SJSA1 (cell line): ENCODE data around the gene APLP2. TPM values are rescaled to one million over a fixed set of nuclear protein-coding genes. Genes with fewer than 3 reads are reported as not detected.

Source experiments
- DNase-seq, 2 experiments: peaks; one replicate each; pipeline ENCODE4 v3.0.0-alpha.2; 2015 to 2020; ENCODE audit warnings: low spot score in 2 of 2, low read depth in 1 of 2
- H3K27ac ChIP-seq: fragments of 250-450 bp; sonication (Bioruptor Pico); 2 replicates; pipeline ENCODE4 v1.5.1; 2020; ENCODE audit warnings: mild to moderate bottlenecking, moderate library complexity
- H3K27me3 ChIP-seq: fragments of 250-450 bp; sonication (Bioruptor Pico); replicated peaks from 2 replicates; pipeline ENCODE4 v1.5.1; 2020; ENCODE audit warnings: mild to moderate bottlenecking, moderate library complexity
- H3K36me3 ChIP-seq: fragments of 250-450 bp; sonication (Bioruptor Pico); 2 replicates; pipeline ENCODE4 v1.5.1; 2020; ENCODE audit warnings: mild to moderate bottlenecking
- H3K4me1 ChIP-seq: fragments of 250-450 bp; sonication (Bioruptor Pico); replicated peaks from 2 replicates; pipeline ENCODE4 v1.6.1; 2021; ENCODE audit warnings: mild to moderate bottlenecking
- H3K4me3 ChIP-seq: fragments of 250-450 bp; sonication (Bioruptor Pico); 2 replicates; pipeline ENCODE4 v1.5.1; 2020; ENCODE audit warnings: mild to moderate bottlenecking
- H3K9me3 ChIP-seq: fragments of 250-450 bp; sonication (Bioruptor Pico); replicated peaks from 2 replicates; pipeline ENCODE4 v1.5.1; 2020; ENCODE audit warnings: mild to moderate bottlenecking
- total RNA-seq: library from RNA; depleted of rRNA; stranded (reverse); fragments of >200 nt; shearing (Covaris generic); gene quantifications from 2 replicates; pipeline ENCODE4 v1.2.3, GENCODE V29; 2014

APLP2 gene
- total RNA-seq, 1 experiment from 2014 or later = 149 TPM

DNA sequence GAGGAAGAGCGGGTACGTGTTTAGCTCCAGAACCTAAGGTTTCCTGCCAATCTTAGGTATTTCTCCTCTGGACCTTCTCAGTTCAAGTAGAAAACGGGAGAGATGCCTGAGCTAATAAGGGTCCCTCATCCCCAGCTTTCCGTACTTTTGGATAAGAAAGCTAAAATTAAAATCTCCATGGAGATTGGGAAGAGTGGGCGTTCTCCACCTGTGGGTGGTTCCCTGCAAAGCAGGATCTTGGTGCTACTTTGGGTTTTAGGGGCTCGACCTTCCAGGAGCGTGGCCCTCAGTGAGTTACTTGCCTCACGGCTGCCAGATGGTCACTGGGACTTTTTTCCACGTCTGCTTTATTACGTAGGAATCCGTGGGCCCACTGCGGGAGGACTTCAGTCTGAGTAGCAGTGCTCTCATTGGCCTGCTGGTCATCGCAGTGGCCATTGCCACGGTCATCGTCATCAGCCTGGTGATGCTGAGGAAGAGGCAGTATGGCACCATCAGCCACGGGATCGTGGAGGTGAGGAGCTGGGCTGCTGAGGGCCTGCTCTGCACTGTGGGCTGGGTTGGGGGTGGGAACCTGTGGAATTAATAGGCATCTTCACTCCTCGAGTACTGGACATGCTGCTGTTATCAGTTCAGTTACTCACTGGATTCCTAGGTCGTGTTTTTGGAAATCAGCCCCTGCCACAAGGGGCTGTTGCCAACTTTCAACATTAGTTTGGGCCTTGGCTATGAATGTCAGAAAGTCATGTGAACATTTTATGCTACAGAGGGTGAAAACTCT lies 72.1 kb downstream of the APLP2 start:
- Histone ChIP-seq H3K4me3 (no peak overlapping the region), H3K36me3 (peaks cover 2% of the 10 kb centered on the region; the same call in 1 of the 2 replicates), H3K4me1 (no peaks in the 10 kb centered on the region), H3K27ac (no peak overlapping the region), H3K27me3 (no peaks in the 10 kb centered on the region), H3K9me3 (no peaks in the 10 kb centered on the region)
- no peak for DNase-seq

DNA sequence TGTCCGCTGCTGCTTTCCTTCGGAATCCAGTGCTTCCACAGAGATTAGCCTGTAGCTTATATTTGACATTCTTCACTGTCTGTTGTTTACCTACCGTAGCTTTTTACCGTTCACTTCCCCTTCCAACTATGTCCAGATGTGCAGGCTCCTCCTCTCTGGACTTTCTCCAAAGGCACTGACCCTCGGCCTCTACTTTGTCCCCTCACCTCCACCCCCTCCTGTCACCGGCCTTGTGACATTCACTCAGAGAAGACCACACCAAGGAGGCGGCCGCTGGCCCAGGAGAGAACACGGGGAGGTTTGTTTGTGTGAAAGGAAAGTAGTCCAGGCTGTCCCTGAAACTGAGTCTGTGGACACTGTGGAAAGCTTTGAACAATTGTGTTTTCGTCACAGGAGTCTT lies 74.4 kb downstream of the APLP2 start:
- no peak overlapping the region for H3K27ac ChIP-seq
- no peaks in the 10 kb centered on the region for H3K4me1 ChIP-seq
- H3K27me3 ChIP-seq = no peaks in the 10 kb centered on the region
- no peak for DNase-seq
- H3K36me3 ChIP-seq = peaks cover 2% of the 10 kb centered on the region; the same call in 1 of the 2 replicates
- H3K9me3 ChIP-seq = no peaks in the 10 kb centered on the region
- no peak overlapping the region for H3K4me3 ChIP-seq

DNA sequence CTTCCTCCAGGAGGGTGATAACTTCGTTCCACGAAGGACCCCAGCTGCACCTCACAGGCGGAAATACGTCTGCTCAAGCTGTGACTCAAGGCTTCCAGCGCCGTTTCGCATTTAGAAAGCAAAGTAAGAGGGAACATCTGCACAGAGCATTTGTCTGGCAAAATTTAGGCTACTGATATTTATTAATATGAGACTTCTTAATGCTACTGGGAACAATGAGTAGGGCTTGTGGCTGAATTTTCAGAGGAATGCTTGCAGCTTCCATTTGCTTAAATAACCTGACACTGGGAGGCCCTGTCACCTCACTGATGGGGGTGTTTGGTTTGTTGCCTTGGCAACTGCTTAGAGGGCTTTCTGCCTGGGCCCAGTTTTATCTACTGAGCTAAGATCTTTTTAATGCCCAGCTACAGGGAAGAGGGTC lies 75.2 kb downstream of the APLP2 start:
- Histone ChIP-seq H3K36me3 (peaks cover 2% of the 10 kb centered on the region; the same call in 1 of the 2 replicates), H3K4me3 (no peak overlapping the region), H3K4me1 (no peaks in the 10 kb centered on the region), H3K27ac (no peak overlapping the region), H3K9me3 (no peaks in the 10 kb centered on the region), H3K27me3 (no peaks in the 10 kb centered on the region)
- DNase-seq = no peak

DNA sequence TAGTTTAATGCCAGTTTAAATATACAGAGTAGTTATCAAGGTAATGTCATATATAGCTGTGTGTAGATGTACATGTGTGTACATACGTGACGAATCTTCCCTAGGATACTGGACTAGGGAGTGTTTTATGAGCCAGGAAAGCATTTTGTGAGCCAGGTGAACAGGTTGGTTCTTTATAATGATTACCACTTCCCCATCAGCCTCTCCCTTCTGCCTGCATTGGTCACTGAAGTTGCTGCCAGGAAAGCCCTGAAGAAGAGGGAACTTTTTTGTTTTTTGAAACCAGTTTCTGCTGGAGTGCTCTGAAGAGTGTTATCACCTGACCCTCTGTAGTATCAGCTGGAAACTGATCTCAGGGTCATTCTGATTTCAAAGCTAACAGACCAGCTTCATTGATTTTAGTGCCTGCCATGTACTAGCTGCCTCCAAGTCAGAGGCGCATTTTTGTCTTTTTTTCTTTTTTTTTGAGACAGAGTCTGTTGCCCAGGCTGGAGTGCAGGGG lies 75.7 kb downstream of the APLP2 start:
- H3K4me3 ChIP-seq = no peak overlapping the region
- H3K9me3 ChIP-seq = no peaks in the 10 kb centered on the region
- no peaks in the 10 kb centered on the region for H3K4me1 ChIP-seq
- DNase-seq = no peak
- no peak overlapping the region for H3K27ac ChIP-seq
- peaks cover 2% of the 10 kb centered on the region; the same call in 1 of the 2 replicates for H3K36me3 ChIP-seq
- H3K27me3 ChIP-seq = no peaks in the 10 kb centered on the region

DNA sequence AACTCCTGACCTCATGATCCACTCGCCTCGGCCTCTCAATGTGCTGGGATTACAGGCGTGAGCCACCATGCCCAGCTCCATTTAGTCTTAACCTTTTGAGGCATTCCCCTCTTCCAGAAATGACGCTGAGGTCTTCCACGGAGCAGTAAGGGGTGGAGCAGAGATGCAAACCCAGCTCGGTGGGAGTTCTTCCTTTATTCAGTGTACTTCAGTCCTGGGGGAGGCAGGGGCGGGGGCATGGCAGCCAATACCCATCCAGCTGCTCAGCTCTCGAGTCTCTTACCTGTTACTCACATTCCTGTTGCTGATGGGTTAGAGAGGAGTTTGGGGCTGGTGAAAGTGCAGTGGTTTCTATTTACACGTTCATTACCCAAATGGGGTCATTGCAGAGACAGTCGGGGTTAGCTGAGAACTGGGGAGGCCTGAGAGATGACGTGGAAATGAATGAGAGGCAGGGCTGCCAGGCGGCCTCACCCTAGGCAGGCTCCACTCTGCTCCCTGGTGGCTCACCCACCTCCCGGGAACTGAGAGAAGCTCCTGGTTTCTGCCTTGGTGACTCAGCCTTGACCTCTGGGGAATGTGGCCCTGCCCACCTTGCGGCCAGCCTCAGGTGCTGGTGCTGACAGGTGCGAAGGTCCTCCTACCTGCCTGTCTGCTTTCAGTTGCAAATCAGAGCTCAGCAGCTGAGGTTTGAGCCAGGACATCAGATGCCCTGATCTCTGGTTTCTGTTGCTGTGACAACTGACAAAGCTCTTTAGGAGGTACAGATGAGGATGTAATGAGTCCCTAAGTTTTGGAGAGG lies 76.5 kb downstream of the APLP2 start:
- Histone ChIP-seq H3K36me3 (peaks cover 2% of the 10 kb centered on the region; the same call in 1 of the 2 replicates), H3K27ac (no peak overlapping the region), H3K4me1 (no peaks in the 10 kb centered on the region), H3K27me3 (no peaks in the 10 kb centered on the region), H3K4me3 (no peak overlapping the region), H3K9me3 (no peaks in the 10 kb centered on the region)
- DNase-seq = no peak

DNA sequence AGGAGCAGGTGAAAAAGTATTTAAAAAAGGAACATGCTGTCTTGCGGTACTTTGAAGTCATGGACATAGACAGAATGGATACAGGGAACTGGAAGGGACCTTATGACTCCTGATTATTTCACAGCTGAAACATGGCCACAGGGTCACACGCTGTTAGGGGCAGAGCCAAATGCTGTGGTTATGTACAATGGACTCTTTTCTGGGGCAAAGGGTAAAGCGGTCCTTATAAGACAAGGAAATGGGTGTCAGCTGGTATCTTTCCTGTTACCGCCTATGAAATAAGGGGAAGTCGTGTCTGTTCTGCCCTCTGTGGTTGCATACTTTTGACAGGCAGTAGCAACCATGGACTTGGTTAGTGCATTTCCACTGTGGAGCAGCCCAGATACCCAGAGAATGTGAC lies 77.1 kb downstream of the APLP2 start:
- no peak overlapping the region for H3K27ac ChIP-seq
- H3K9me3 ChIP-seq = no peaks in the 10 kb centered on the region
- H3K4me3 ChIP-seq = no peak overlapping the region
- no peaks in the 10 kb centered on the region for H3K4me1 ChIP-seq
- no peaks in the 10 kb centered on the region for H3K27me3 ChIP-seq
- DNase-seq = no peak
- peaks cover 2% of the 10 kb centered on the region; the same call in 1 of the 2 replicates for H3K36me3 ChIP-seq

DNA sequence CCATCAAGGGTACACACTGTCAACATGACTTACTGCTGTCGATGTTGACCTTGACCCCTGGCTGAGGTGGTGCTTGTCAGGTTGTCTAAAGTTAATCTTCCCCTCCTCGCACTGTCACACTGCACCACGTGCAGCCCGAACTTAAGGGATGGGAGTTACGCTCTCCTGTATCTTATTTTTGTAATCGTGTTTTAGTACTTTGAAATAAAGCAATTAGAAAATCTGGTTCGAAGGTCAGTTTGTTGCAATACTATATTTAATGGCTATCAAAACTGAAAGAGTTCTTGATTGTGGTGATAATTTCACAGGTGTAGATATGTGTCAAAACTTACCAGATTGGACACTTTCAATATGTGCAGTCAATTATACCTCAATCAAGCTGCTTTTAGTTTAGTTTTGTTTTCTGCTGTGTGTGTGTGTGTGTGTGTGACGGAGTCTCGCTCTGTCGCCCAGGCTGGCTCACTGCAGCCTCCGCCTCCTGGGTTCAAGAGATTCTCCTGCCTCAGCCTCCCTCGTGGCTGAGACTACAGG lies 79.2 kb downstream of the APLP2 start:
- H3K4me1 ChIP-seq = no peaks in the 10 kb centered on the region
- peaks cover 2% of the 10 kb centered on the region; the same call in 1 of the 2 replicates for H3K36me3 ChIP-seq
- no peak for DNase-seq
- H3K4me3 ChIP-seq = no peak overlapping the region
- no peaks in the 10 kb centered on the region for H3K9me3 ChIP-seq
- H3K27me3 ChIP-seq = no peaks in the 10 kb centered on the region
- H3K27ac ChIP-seq = no peak overlapping the region

DNA sequence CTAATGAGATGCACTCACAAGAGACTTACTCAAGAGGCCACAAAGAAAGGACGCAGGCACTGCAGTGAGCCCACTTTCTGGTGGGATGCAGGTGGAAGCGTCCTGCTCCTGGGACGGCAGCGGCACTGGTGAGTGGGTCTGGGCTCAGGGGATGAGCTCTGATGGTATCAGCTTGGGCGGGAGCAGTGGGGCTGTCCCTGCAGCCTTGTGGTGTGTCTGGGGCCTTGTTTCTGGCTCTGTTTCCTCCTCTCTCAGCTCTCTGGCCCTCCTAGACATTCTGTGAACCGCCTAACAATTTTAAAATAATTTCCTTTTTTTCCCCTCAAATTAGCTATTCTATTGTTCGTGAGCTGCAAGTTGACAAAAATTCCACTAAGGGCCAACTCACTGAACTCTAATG lies 81.1 kb downstream of the APLP2 start:
- H3K27me3 ChIP-seq = no peaks in the 10 kb centered on the region

DNA sequence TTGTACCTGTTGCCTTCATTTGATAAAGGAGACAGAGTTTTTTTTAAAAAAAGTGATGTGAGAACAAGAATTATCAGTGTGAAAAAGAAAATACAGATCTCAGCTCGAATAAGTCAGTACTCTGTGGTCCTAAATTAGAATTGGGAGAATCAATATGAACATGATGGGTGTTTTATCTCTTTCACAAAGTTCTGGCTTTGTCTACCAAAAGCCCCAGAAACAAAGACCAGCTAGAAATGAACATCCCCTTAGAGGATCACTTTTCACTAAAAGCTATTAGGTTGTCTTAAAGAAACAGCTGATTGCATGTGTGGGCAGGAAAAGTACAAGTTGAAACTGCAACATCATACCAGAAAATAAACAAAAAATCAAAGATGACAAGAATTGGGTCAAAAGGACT lies 81.5 kb downstream of the APLP2 start:
- H3K9me3 ChIP-seq = no peaks in the 10 kb centered on the region
- H3K36me3 ChIP-seq = no peaks in the 10 kb centered on the region
- DNase-seq = no peak
- no peaks in the 10 kb centered on the region for H3K4me1 ChIP-seq
- H3K27ac ChIP-seq = no peak overlapping the region
- no peaks in the 10 kb centered on the region for H3K27me3 ChIP-seq
- no peak overlapping the region for H3K4me3 ChIP-seq

More for the DNA sequence above, 81.1 kb downstream of the APLP2 start:
- Histone ChIP-seq H3K36me3 (no peaks in the 10 kb centered on the region), H3K4me3 (no peak overlapping the region), H3K27ac (no peak overlapping the region), H3K4me1 (no peaks in the 10 kb centered on the region), H3K9me3 (no peaks in the 10 kb centered on the region)
- DNase-seq = no peak

DNA sequence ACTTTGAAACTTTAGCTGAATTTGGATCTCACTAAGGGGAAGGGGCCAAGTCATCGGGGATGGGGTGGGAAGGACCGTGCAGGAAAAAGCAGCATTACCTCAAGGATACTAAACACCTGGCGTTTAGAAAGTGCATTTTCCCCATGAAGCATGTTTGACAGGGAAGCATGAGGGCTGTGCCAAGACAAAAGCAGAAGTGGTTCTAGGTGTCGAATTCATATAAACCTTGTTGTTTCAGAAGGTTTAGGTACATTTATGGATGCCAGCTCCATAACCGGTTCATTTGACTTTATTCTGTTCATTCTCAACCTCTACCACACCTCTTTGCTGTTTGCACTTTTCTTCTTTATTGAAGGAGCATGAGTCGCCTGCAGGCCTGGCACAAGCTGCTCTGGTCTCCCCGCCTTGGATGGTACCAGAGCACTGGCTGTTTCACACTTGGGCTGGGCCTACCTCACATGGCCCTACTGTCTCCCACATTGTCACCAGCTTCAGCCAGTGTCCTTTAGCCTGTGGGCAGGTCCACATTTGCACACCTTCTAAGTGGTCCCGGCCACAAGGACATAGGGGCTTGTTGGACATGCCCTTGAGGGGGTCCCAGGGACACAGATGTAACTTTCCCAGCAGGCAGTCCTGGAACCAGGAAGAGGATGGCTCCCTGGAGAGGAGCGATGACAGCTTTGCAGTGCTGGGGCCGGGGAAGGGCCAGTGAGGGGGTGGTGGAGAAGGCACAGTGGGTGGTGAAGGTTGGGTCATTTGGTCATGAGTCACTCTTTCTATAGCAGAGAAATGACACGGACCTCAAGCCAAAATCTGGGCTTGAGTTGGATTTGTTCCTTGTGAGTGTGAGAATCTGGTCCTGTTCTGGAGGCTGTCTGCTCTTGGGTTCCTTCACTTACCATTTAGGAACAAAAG lies 86.7 kb downstream of the APLP2 start:
- Histone ChIP-seq H3K36me3 (no peaks in the 10 kb centered on the region), H3K4me3 (no peak overlapping the region), H3K27me3 (0 out of 2 replicates have a peak, but pooled peaks cover 3% of the 10 kb centered on the region), H3K27ac (no peak overlapping the region), H3K9me3 (no peaks in the 10 kb centered on the region), H3K4me1 (peaks cover 8% of the 10 kb centered on the region)
- DNase-seq = peak in 1 of 2 experiments; percentile 21

DNA sequence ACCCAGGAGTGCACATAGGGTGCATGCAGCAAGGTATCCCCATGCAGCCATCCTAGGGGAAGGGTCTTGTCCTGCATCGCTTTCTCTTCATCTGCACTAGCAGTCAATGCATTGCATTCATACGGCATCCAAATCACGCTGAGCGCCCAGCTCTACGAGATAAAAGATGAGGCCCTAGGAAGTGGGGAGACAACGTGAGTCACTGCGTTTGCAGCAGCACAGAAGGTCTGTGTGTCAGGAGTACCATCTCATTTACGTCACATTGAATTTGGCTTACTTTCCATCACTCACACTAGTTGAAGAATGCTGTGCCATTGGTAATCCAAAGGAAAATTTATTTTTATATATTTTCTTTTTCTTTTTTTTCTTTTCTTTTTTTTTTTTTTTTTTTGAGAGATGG lies 87.4 kb downstream of the APLP2 start:
- Histone ChIP-seq H3K27me3 (0 out of 2 replicates have a peak, but pooled peaks cover 3% of the 10 kb centered on the region), H3K27ac (no peak overlapping the region), H3K36me3 (no peaks in the 10 kb centered on the region), H3K9me3 (no peaks in the 10 kb centered on the region), H3K4me1 (peaks cover 8% of the 10 kb centered on the region), H3K4me3 (no peak overlapping the region)
- no peak for DNase-seq

DNA sequence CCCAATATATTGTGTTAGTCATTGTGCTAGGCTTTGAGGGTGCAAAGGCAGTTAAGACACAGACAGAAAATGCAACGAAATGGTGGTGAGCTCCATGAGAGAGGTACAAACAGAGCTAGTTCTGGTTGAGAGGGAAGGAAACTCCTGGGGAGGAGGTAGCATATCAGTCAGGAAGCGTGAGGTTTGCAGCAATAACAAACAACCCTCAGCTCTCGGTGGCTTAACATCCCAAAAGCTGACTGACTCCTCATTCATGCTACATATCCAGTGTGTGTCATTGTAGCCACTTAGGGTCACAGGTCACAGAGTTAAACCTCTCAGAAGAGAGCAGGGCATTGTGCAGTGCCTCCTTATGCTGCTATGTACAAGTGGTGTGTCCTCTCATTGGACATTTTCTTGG lies 88.1 kb downstream of the APLP2 start:
- Histone ChIP-seq H3K4me3 (no peak overlapping the region), H3K36me3 (no peaks in the 10 kb centered on the region), H3K4me1 (peaks cover 8% of the 10 kb centered on the region), H3K27ac (no peak overlapping the region), H3K27me3 (0 out of 2 replicates have a peak, but pooled peaks cover 3% of the 10 kb centered on the region), H3K9me3 (no peaks in the 10 kb centered on the region)
- no peak for DNase-seq

DNA sequence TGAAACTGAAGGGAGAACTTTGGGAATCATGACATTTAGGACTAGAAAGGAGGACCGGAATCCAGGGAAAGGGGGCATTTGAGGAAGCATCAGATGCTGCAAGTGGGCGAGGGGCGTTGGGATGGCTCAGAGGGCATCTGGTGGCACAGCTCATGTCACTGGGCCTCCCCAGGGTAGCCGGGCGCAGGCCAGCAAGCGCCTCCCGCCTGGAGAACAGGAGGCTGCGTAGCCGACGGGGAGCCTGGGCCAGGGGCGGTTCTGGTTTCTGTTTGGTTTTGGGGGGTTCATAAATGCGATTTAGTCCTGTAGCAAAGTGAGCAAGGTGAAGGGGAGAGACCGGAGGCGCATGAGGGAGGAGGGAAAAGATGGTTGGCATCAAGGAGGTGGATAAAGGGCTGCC lies 89.4 kb downstream of the APLP2 start:
- Histone ChIP-seq H3K4me3 (no peak overlapping the region), H3K27ac (no peak overlapping the region), H3K36me3 (no peaks in the 10 kb centered on the region), H3K4me1 (peaks cover 8% of the 10 kb centered on the region), H3K27me3 (0 out of 2 replicates have a peak, but pooled peaks cover 3% of the 10 kb centered on the region), H3K9me3 (no peaks in the 10 kb centered on the region)
- DNase-seq = no peak
